IPS-15b (cell line): Measurements from ENCODE around the gene ALAD.
"Not testable (repeated sequence)": the region's sequence is repeated elsewhere in the genome, so short reads cannot be mapped to it uniquely, and the experiment has no call there.

Experiments used
- H3K27me3 ChIP-seq: one replicate; pipeline ENCODE4 v1.6.1; 2013; ENCODE audit warnings: low read length; ENCODE audit not compliant: control insufficient read depth, insufficient read depth
- H3K36me3 ChIP-seq: one replicate; pipeline ENCODE4 v1.6.1; 2013; ENCODE audit warnings: low read length; ENCODE audit not compliant: control insufficient read depth, insufficient read depth
- H3K4me1 ChIP-seq: one replicate; pipeline ENCODE4 v1.6.1; 2013; ENCODE audit warnings: mild to moderate bottlenecking, low read length; ENCODE audit not compliant: control insufficient read depth, insufficient read depth
- H3K4me3 ChIP-seq: one replicate; pipeline ENCODE4 v1.5.1; 2013; ENCODE audit warnings: low read depth, low read length
- H3K9ac ChIP-seq: one replicate; pipeline ENCODE4 v1.6.1; 2013; ENCODE audit warnings: low read depth, mild to moderate bottlenecking, low read length
- H3K9me3 ChIP-seq: one replicate; pipeline ENCODE4 v1.6.1; 2013; ENCODE audit warnings: mild to moderate bottlenecking, low read length; ENCODE audit not compliant: control insufficient read depth, insufficient read depth

ALAD gene

GRCh38 chr9:113401027-113401792, at the start of gene ALAD:
Gene ALAD (minus strand): TSS chr9:113401284. CDS start chr9:113393559, 7,725 bp downstream.
- H3K9me3 ChIP-seq = no peaks in the 10 kb centered on the region
- peak within 1 kb of the TSS; percentile 88 for H3K4me3 ChIP-seq
- no peaks in the 10 kb centered on the region for H3K36me3 ChIP-seq
- peak within 1 kb of the TSS; percentile 37 for H3K9ac ChIP-seq
- H3K4me1 ChIP-seq = no peaks in the 10 kb centered on the region
- no peaks in the 10 kb centered on the region for H3K27me3 ChIP-seq

- Histone ChIP-seq H3K4me1 (no peaks in the 10 kb centered on the region), H3K9ac (no peak overlapping the region), H3K4me3 (no peak overlapping the region), H3K36me3 (no peaks in the 10 kb centered on the region), H3K9me3 (no peaks in the 10 kb centered on the region), H3K27me3 (no peaks in the 10 kb centered on the region)
Observed at GRCh38 chr9:113449376-113449775, 48.3 kb upstream of the ALAD start.

GRCh38 chr9:113446323-113446740, 45.2 kb upstream of the ALAD start:
- no peak overlapping the region for H3K9ac ChIP-seq
- no peaks in the 10 kb centered on the region for H3K27me3 ChIP-seq
- no peaks in the 10 kb centered on the region for H3K4me1 ChIP-seq
- no peaks in the 10 kb centered on the region for H3K36me3 ChIP-seq
- no peaks in the 10 kb centered on the region for H3K9me3 ChIP-seq
- H3K4me3 ChIP-seq = no peak overlapping the region

DNA sequence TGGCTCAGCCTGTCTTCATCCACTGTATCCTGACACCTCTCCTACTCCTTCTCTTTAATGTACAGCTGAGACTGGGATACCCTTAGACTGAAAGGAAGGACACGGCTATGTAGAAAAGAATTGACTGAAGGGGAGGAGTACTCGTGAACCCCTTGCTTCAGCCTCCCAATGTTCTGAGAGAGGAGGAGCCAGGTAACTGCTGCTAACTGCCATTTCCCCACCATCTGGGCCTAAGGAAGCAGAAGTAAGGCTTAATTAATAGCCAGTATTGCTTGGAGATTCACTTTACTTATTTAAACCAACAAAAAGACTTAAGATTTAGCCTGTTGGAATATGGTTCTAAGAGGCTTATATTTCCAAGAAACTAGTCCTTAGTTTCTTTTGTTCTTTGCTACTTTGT, 43.7 kb upstream of the ALAD start:
- Histone ChIP-seq H3K4me3 (no peak overlapping the region), H3K4me1 (no peaks in the 10 kb centered on the region), H3K36me3 (no peaks in the 10 kb centered on the region), H3K9me3 (no peaks in the 10 kb centered on the region), H3K9ac (no peak overlapping the region), H3K27me3 (no peaks in the 10 kb centered on the region)

DNA sequence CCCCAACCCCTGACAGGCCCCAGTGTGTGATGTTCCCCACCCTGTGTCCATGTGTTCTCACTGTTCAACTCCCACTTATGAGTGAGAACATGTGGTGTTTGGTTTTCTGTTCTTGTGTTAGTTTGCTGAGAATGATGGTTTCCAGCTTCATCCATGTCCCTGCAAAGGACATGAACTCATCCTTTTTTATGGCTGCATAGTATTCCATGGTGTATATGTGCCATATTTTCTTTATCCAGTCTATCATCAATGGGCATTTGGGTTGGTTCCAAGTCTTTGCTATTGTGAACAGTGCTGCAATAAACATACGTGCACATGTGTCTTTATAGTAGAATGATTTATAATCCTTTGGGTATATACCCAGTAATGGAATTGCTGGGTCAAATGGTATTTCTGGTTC, 36.6 kb upstream of the ALAD start:
- H3K27me3 ChIP-seq, H3K36me3 ChIP-seq, H3K4me3 ChIP-seq, H3K9ac ChIP-seq, H3K9me3 ChIP-seq, H3K4me1 ChIP-seq: not testable (repeated sequence)

DNA sequence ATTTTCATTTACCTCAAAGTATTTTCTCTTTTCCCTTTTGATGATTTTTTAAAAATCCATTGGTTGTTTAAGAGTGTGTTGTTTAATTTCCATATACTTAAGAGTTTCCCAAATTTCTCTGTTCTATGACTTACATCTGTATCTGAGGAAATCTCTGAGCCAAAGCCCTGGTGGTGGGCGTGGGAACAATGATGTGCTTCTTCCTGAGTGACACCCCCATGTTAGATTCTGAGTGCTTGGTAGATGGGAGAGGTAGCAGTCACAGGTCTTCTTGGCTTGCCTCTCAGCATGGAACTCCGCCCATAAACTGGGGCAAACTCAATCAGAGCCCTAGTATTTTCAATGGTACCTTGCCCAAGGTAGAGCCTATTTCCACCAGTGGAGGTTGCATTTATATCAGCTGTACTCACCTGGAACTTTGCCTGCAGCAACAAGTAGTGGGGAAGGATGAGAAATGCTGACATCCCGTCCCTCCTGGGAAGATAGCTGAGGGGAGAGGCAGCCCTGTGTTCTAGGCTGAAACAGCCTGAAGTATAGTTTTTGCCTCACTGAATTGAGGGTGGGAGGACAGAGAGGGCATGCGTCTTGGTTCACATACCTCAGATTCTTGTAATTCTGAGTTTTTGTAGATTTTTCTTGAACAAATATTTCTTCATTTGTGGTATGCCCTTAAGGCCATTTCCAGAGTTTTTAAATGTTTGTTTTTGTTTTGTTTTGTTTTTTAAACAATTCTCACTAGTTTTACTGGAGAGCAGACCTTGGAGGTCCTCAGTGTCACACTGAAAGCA, 35.8 kb upstream of the ALAD start:
- no peak overlapping the region for H3K4me3 ChIP-seq
- H3K4me1 ChIP-seq = no peaks in the 10 kb centered on the region
- H3K27me3 ChIP-seq = no peaks in the 10 kb centered on the region
- no peak overlapping the region for H3K9ac ChIP-seq
- no peaks in the 10 kb centered on the region for H3K9me3 ChIP-seq
- no peaks in the 10 kb centered on the region for H3K36me3 ChIP-seq

GRCh38 chr9:113431191-113431590, 30.1 kb upstream of the ALAD start:
- no peak overlapping the region for H3K4me3 ChIP-seq
- no peaks in the 10 kb centered on the region for H3K9me3 ChIP-seq
- H3K4me1 ChIP-seq = no peaks in the 10 kb centered on the region
- no peaks in the 10 kb centered on the region for H3K36me3 ChIP-seq
- H3K27me3 ChIP-seq = no peaks in the 10 kb centered on the region
- no peak overlapping the region for H3K9ac ChIP-seq

GRCh38 chr9:113428062-113428615, 27.1 kb upstream of the ALAD start:
- H3K27me3 ChIP-seq = no peaks in the 10 kb centered on the region
- no peaks in the 10 kb centered on the region for H3K9me3 ChIP-seq
- no peak overlapping the region for H3K4me3 ChIP-seq
- no peak overlapping the region for H3K9ac ChIP-seq
- peaks cover 3% of the 10 kb centered on the region for H3K4me1 ChIP-seq
- H3K36me3 ChIP-seq = no peaks in the 10 kb centered on the region

DNA sequence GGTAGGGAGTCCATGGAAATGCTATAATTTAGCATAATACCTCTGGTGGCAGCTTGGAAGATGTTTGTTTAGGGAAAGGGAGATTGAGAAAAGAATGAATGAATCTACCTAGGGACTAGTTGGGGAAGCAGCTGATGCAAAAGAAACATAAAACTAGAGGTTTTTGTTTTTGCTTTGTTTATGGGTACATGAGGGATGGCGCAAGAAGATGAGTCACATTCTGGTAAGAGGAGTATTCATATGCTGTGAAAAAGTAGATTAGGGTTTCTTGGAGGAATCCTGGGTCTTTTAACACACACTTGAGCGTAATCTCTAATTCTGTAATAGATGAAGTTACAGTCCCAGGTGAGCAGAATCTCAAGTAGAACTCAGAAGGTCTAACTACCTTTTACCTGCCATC, 26.5 kb upstream of the ALAD start:
- Histone ChIP-seq H3K36me3 (no peaks in the 10 kb centered on the region), H3K4me1 (peaks cover 3% of the 10 kb centered on the region), H3K4me3 (no peak overlapping the region), H3K27me3 (no peaks in the 10 kb centered on the region), H3K9ac (no peak overlapping the region), H3K9me3 (no peaks in the 10 kb centered on the region)

- no peak overlapping the region for H3K4me3 ChIP-seq
- H3K9ac ChIP-seq = no peak overlapping the region
- H3K4me1 ChIP-seq = peaks cover 3% of the 10 kb centered on the region
- H3K9me3 ChIP-seq = no peaks in the 10 kb centered on the region
- H3K27me3 ChIP-seq = no peaks in the 10 kb centered on the region
- H3K36me3 ChIP-seq = no peaks in the 10 kb centered on the region
Observed at GRCh38 chr9:113426701-113427100, 25.6 kb upstream of the ALAD start.

DNA sequence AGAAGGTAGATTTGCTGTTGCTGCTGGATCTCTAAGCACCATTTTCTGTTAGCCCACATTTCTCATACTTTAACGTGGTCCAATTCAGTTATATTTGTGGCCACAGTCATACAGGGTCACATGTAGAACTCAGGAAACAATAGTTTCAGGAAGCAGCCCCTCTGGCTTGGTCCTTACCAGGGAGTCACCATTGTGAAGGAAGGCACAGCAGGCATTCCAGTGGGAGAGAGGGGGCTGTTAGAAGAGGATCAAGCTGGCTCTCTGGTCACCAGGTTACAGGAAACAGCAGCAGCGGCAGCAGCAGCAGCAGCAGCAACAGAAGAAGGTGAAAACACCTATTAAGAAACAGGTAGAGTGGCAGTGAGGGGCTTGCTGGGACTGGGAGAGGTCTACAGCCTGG, 24.0 kb upstream of the ALAD start:
- peaks cover 3% of the 10 kb centered on the region for H3K4me1 ChIP-seq
- H3K9me3 ChIP-seq = no peaks in the 10 kb centered on the region
- no peak overlapping the region for H3K9ac ChIP-seq
- no peaks in the 10 kb centered on the region for H3K27me3 ChIP-seq
- no peaks in the 10 kb centered on the region for H3K36me3 ChIP-seq
- no peak overlapping the region for H3K4me3 ChIP-seq

GRCh38 chr9:113421726-113422125, 20.6 kb upstream of the ALAD start:
- Histone ChIP-seq H3K4me1 (peaks cover 3% of the 10 kb centered on the region), H3K9me3 (no peaks in the 10 kb centered on the region), H3K9ac (no peak overlapping the region), H3K27me3 (no peaks in the 10 kb centered on the region), H3K4me3 (no peak overlapping the region), H3K36me3 (no peaks in the 10 kb centered on the region)
